H1 (cell line): ENCODE measurements around the gene ATP2A3. TPM values are rescaled to one million over a fixed set of nuclear protein-coding genes. Genes with fewer than 3 reads are reported as not detected.

Source experiments
- CTCF ChIA-PET: fragments of 300-600 bp; sonication (Branson Sonifier 250); formaldehyde crosslinking; loops from one replicate; lab custom pipeline; 2021; ENCODE audit not compliant: partially characterized antibody; lab: Charles Lee
- POLR2A ChIA-PET: fragments of 300-600 bp; sonication (Branson Sonifier 250); formaldehyde crosslinking; loops from one replicate; lab custom pipeline; 2021; ENCODE audit warnings: inconsistent platforms; ENCODE audit not compliant: partially characterized antibody; lab: Charles Lee
- DNase-seq, 2 experiments: peaks; one replicate each; pipeline versions ENCODE4 v3.0.0 to v3.0.0-alpha.2; 2010 to 2022; ENCODE audit warnings: low spot score in 2 of 2, low read depth in 1 of 2, mixed read lengths in 1 of 2
- FAIRE-seq: peaks from 2 replicates; lab custom pipeline; 2011; peaks lifted over from hg19 to GRCh38; lab: Jason Lieb, UNC
- H2AFZ ChIP-seq: 2 replicates; pipeline ENCODE4 v1.8.1; 2012; ENCODE audit warnings: low read length, inconsistent platforms
- H2AK5ac ChIP-seq: 2 replicates; pipeline ENCODE4 v1.6.1; 2013; ENCODE audit warnings: low read depth, low read length
- H2BK120ac ChIP-seq: replicated peaks from 2 replicates; pipeline ENCODE3; 2013; ENCODE audit warnings: low read depth, low read length, inconsistent platforms
- H2BK12ac ChIP-seq: 2 replicates; pipeline ENCODE4 v1.6.1; 2013; ENCODE audit warnings: low read depth, low read length
- H2BK15ac ChIP-seq: 2 replicates; pipeline ENCODE4 v1.6.1; 2013; ENCODE audit warnings: low read length
- H2BK20ac ChIP-seq: 2 replicates; pipeline ENCODE4 v1.6.1; 2013; ENCODE audit warnings: low read length
- H2BK5ac ChIP-seq: 2 replicates; pipeline ENCODE4 v1.6.1; 2013; ENCODE audit warnings: low read depth, low read length
- H3K14ac ChIP-seq: 2 replicates; pipeline ENCODE4 v1.6.1; 2013; ENCODE audit warnings: inconsistent platforms; ENCODE audit not compliant: insufficient read length
- H3K18ac ChIP-seq: 2 replicates; pipeline ENCODE4 v1.6.1; 2013; ENCODE audit warnings: low read length; ENCODE audit errors: extremely low read depth
- H3K23ac ChIP-seq: 2 replicates; pipeline ENCODE4 v1.6.1; 2013; ENCODE audit warnings: inconsistent platforms; ENCODE audit not compliant: insufficient read length
- H3K23me2 ChIP-seq: 2 replicates; pipeline ENCODE4 v1.6.1; 2013; ENCODE audit warnings: low read depth, low read length
- H3K27ac ChIP-seq: 2 replicates; pipeline ENCODE4 v1.6.1; 2011; ENCODE audit warnings: low read depth, low read length, inconsistent platforms
- H3K27me3 ChIP-seq, 4 experiments: replicated peaks in 1 of 4; 1 replicate in 1 of 4; 2 replicates in 3 of 4; pipeline versions ENCODE4 v1.6.1 to v1.8.1; 2011 to 2013; ENCODE audit warnings: low read length in 3 of 4, mild to moderate bottlenecking in 3 of 4, inconsistent platforms in 2 of 4, mixed read lengths in 2 of 4, moderate library complexity in 1 of 4; ENCODE audit not compliant: control insufficient read depth in 3 of 4, insufficient read depth in 3 of 4; ENCODE audit errors: extremely low read depth in 1 of 4
- H3K36me3 ChIP-seq, 4 experiments: 2 replicates each; pipeline versions ENCODE4 v1.6.1 to v1.8.1; 2011 to 2013; ENCODE audit warnings: mild to moderate bottlenecking in 4 of 4, low read length in 3 of 4, moderate library complexity in 2 of 4, control low read depth in 1 of 4, inconsistent platforms in 1 of 4; ENCODE audit not compliant: insufficient read depth in 4 of 4, control insufficient read depth in 2 of 4
- H3K4ac ChIP-seq: replicated peaks from 2 replicates; pipeline ENCODE3; 2013; ENCODE audit warnings: low read length, low read depth, mixed read lengths, inconsistent platforms; ENCODE audit not compliant: insufficient read length
- H3K4me1 ChIP-seq, 4 experiments: replicated peaks in 1 of 4; 1 replicate in 1 of 4; 2 replicates in 3 of 4; pipeline versions ENCODE4 v1.6.1 to v1.8.1; 2011 to 2013; ENCODE audit warnings: low read length in 3 of 4, inconsistent platforms in 2 of 4, mixed read lengths in 1 of 4; ENCODE audit not compliant: insufficient read depth in 4 of 4, control insufficient read depth in 3 of 4
- H3K4me2 ChIP-seq, 2 experiments: 2 replicates each; pipeline versions ENCODE4 v1.6.1 to v1.8.1; 2011 to 2013; ENCODE audit warnings: low read depth in 2 of 2, low read length in 2 of 2, control low read depth in 1 of 2, inconsistent platforms in 1 of 2, mild to moderate bottlenecking in 1 of 2; ENCODE audit not compliant: insufficient read depth in 1 of 2
- H3K4me3 ChIP-seq, 4 experiments: fragments of 200-600, 300-600 bp in 1 of 4; sonication (generic), shearing (Covaris generic), sonication (Bioruptor Twin) in 1 of 4; 2 replicates each; pipeline versions ENCODE4 v1.5.1 to v1.8.1; 2011 to 2016; ENCODE audit warnings: low read length in 4 of 4, low read depth in 3 of 4, control low read depth in 2 of 4, inconsistent platforms in 2 of 4, mild to moderate bottlenecking in 2 of 4, mixed read lengths in 1 of 4, moderate library complexity in 1 of 4; ENCODE audit not compliant: insufficient read depth in 2 of 4; ENCODE audit errors: extremely low read depth in 1 of 4
- H3K56ac ChIP-seq: replicated peaks from 2 replicates; pipeline ENCODE3; 2013; ENCODE audit warnings: low read depth, mild to moderate bottlenecking, mixed read lengths, low read length, inconsistent platforms; ENCODE audit not compliant: insufficient read length
- H3K79me1 ChIP-seq: 2 replicates; pipeline ENCODE4 v1.6.1; 2013; ENCODE audit warnings: low read depth, low read length, control low read depth
- H3K79me2 ChIP-seq, 2 experiments: 2 replicates each; pipeline versions ENCODE4 v1.6.1 to v1.8.1; 2012 to 2013; ENCODE audit warnings: low read length in 2 of 2, mild to moderate bottlenecking in 2 of 2, inconsistent platforms in 1 of 2; ENCODE audit not compliant: insufficient read depth in 2 of 2, control insufficient read depth in 1 of 2
- H3K9ac ChIP-seq, 4 experiments: replicated peaks in 1 of 4; 1 replicate in 1 of 4; 2 replicates in 3 of 4; pipeline versions ENCODE4 v1.6.1 to v1.8.1; 2011 to 2013; ENCODE audit warnings: low read depth in 3 of 4, low read length in 3 of 4, control low read depth in 2 of 4, mild to moderate bottlenecking in 2 of 4, moderate library complexity in 2 of 4, inconsistent platforms in 1 of 4; ENCODE audit errors: extremely low read depth in 1 of 4
- H3K9me3 ChIP-seq, 2 experiments: 2 replicates each; pipeline versions ENCODE4 v1.6.1 to v1.8.1; 2012 to 2013; ENCODE audit warnings: mild to moderate bottlenecking in 2 of 2, moderate library complexity in 2 of 2, control low read depth in 1 of 2, inconsistent platforms in 1 of 2, low read depth in 1 of 2, low read length in 1 of 2, mixed read lengths in 1 of 2; ENCODE audit not compliant: insufficient read depth in 2 of 2
- H4K20me1 ChIP-seq, 2 experiments: replicated peaks in 1 of 2; 2 replicates each; pipeline versions ENCODE3 to v1.8.1; 2011 to 2013; ENCODE audit warnings: inconsistent platforms in 2 of 2, low read length in 2 of 2, mild to moderate bottlenecking in 1 of 2; ENCODE audit not compliant: insufficient read depth in 2 of 2, control insufficient read depth in 1 of 2
- H4K5ac ChIP-seq: 2 replicates; pipeline ENCODE4 v1.6.1; 2013; ENCODE audit warnings: low read length, low read depth, mixed read lengths, inconsistent platforms; ENCODE audit not compliant: insufficient read length
- H4K8ac ChIP-seq: 2 replicates; pipeline ENCODE4 v1.8.0; 2013; ENCODE audit warnings: mild to moderate bottlenecking, moderate library complexity, low read length, inconsistent platforms; ENCODE audit not compliant: insufficient read depth; ENCODE audit errors: extremely low read depth
- H4K91ac ChIP-seq: replicated peaks from 2 replicates; pipeline ENCODE3; 2013; ENCODE audit warnings: low read length, mixed read lengths, inconsistent platforms; ENCODE audit not compliant: insufficient read length
- ASH2L ChIP-seq: fragments of 200-600, 300-600 bp; sonication (generic); IDR thresholded peaks from one replicate; pipeline ENCODE4 v1.7.1; 2017; ENCODE audit warnings: low read length
- CTCF ChIP-seq, 3 experiments: IDR thresholded peaks; 1 replicate in 2 of 3; 2 replicates in 1 of 3; pipeline versions ENCODE4 v1.5.1 to v1.6.1; 2011; ENCODE audit warnings: low read length in 3 of 3, mild to moderate bottlenecking in 3 of 3, inconsistent platforms in 2 of 3, low read depth in 1 of 3, moderate library complexity in 1 of 3; ENCODE audit not compliant: insufficient read depth in 1 of 3; ENCODE audit errors: control extremely low read depth in 1 of 3
- GTF2F1 ChIP-seq: IDR thresholded peaks from 2 replicates; pipeline ENCODE4 v1.6.1; 2012; ENCODE audit warnings: low read depth, low read length, improper control_type of control experiment, borderline replicate concordance
- SIN3A ChIP-seq, 2 experiments: IDR thresholded peaks in 1 of 2; conservative IDR thresholded peaks in 1 of 2; 2 replicates each; pipeline ENCODE4 v1.6.1; 2011 to 2012; ENCODE audit warnings: low read length in 2 of 2, improper control_type of control experiment in 1 of 2, low read depth in 1 of 2, mild to moderate bottlenecking in 1 of 2
- TBP ChIP-seq: IDR thresholded peaks from 2 replicates; pipeline ENCODE4 v1.6.1; 2011; ENCODE audit warnings: low read depth, low read length, improper control_type of control experiment
- USF2 ChIP-seq: IDR thresholded peaks from 2 replicates; pipeline ENCODE4 v1.6.1; 2011; ENCODE audit warnings: low read length, improper control_type of control experiment
- WGBS, 2 experiments: shearing (Covaris generic) in 1 of 2; methylation state at CpG; one replicate each; pipeline versions ENCODE4 v1.1.6 to v1.1.7; 2013 to 2015; ENCODE audit warnings: low lambda C conversion rate in 2 of 2, mixed read lengths in 2 of 2, inconsistent platforms in 1 of 2, low coverage in 1 of 2, missing lambda C conversion rate in 1 of 2; ENCODE audit not compliant: insufficient replicate concordance in 2 of 2, insufficient coverage in 1 of 2, insufficient read length in 1 of 2; ENCODE audit errors: extremely low coverage in 1 of 2, missing lambda C conversion rate in 1 of 2; 5-methylcytosine and 5-hydroxymethylcytosine counted together
- polyA plus RNA-seq, 7 experiments: library from polyadenylated mRNA; depleted of rRNA in 3 of 7; stranded (reverse) in 5 of 7; unstranded in 2 of 7; fragments of >200 nt in 5 of 7; fragments of 200-250 nt in 2 of 7; gene quantifications; 1 replicate in 5 of 7; 2 replicates in 1 of 7; 4 replicates in 1 of 7; pipeline versions ENCODE4 v1.2.1 to v1.2.3, GENCODE V29; 2011 to 2013; ENCODE audit warnings: missing spikeins in 2 of 7, mixed read lengths in 2 of 7
- total RNA-seq: library from RNA; stranded (reverse); fragmentation: NEBNext Ultra II Directional; extraction: Animal tissue kit (Norgen Biotek cat#: 25700); gene quantifications from 2 replicates; pipeline ENCODE4 v1.2.1, GENCODE V29; 2021

The ATP2A3 gene
- total and polyA plus RNA-seq, 2 of the 8 experiments (the other 6 are each of a cell fraction or from before 2014, with no cell fraction given), result 18.4 to 32.5 TPM

- no peak for TF ChIP-seq USF2
- no peak for TF ChIP-seq CTCF (IDR thresholded peaks at IDR 0.05; ENCODE audit: control extremely low read depth in 1 of 3, insufficient read depth in 1 of 3, low read depth in 1 of 3, low read length in 3 of 3)
- no peak for TF ChIP-seq TBP
- TF ChIP-seq GTF2F1, result no peak
- TF ChIP-seq ASH2L, result no peak
- no peak for TF ChIP-seq SIN3A (conservative IDR thresholded peaks at IDR 0.05 in 1 of 2, IDR thresholded peaks at IDR 0.05 in 1 of 2; ENCODE audit: low read depth in 1 of 2, low read length in 2 of 2)
- TF ChIP-seq, all 59 proteins: peak for 0
- Histone ChIP-seq H4K20me1 (no peaks in the 10 kb centered on the region), H4K8ac (no peak overlapping the region), H3K79me2 (no peaks in the 10 kb centered on the region), H3K27ac (no peak overlapping the region), H3K4me2 (no peak overlapping the region), H3K14ac (no peak overlapping the region), H2BK5ac (no peak overlapping the region), H3K9me3 (no peaks in the 10 kb centered on the region), H2BK15ac (no peak overlapping the region), H3K4me1 (no peaks in the 10 kb centered on the region; a peak in 1 of 7 replicates), H3K18ac (no peak overlapping the region), H3K4me3 (no peak overlapping the region), H2AK5ac (no peak overlapping the region), H3K27me3 (no peaks in the 10 kb centered on the region), H2BK20ac (no peak overlapping the region), H3K23ac (no peak overlapping the region), H4K5ac (no peak overlapping the region), H2BK12ac (no peak overlapping the region), H3K23me2 (no peaks in the 10 kb centered on the region), H3K4ac (no peak overlapping the region), H2BK120ac (no peak overlapping the region), H3K79me1 (no peaks in the 10 kb centered on the region), H4K91ac (no peak overlapping the region), H3K9ac (no peak overlapping the region), H3K36me3 (no peaks in the 10 kb centered on the region), H2AFZ (no peak overlapping the region), H3K56ac (no peak overlapping the region)
- FAIRE-seq (no peak), DNase-seq (no peak)
- POLR2A ChIA-PET, result no interaction called here
- WGBS, 2 experiments, result 89% methylated on average over 15 of the region's 16 CpGs; no CpG with 5 or more reads in 1 of the 2 experiments
- CTCF ChIA-PET, result interaction anchor here (0.8 to 1.9 kb wide), 7 partner anchors 8 to 146 kb away, joined by 3 to 5 read pairs (median 4); partner anchors contain the start of gene P2RX1
Observed at GRCh38 chr17:3928406-3928805, 35.8 kb downstream of the ATP2A3 start.
